NCI-H1048 (cell line): ENCODE data around the gene SMAD6.
"Not testable (repeated sequence)": the region's sequence is repeated elsewhere in the genome, so short reads cannot be mapped to it uniquely, and the experiment has no call there.

ENCODE experiments used
- DNase-seq: peaks from one replicate; lab custom pipeline; 2025; lab: John Stamatoyannopoulos, UW

SMAD6 gene

GRCh38 chr15:66825139-66825538 is 123.1 kb downstream of the SMAD6 start:
- no peak for DNase-seq

- no peak for DNase-seq
These were observed 123.7 kb downstream of the SMAD6 start for GRCh38 chr15:66825731-66826130.

- no peak for DNase-seq
These were observed 124.5 kb downstream of the SMAD6 start for GRCh38 chr15:66826507-66826906.

GRCh38 chr15:66827039-66827697 is 125.1 kb downstream of the SMAD6 start:
- DNase-seq, result no peak

GRCh38 chr15:66827698-66828055 is 125.6 kb downstream of the SMAD6 start:
- no peak for DNase-seq

- not testable (repeated sequence) for DNase-seq
These were observed 126.9 kb downstream of the SMAD6 start for GRCh38 chr15:66828817-66829541.

- no peak for DNase-seq
These were observed 127.6 kb downstream of the SMAD6 start for GRCh38 chr15:66829551-66830121.

GRCh38 chr15:66830358-66830757 is 128.3 kb downstream of the SMAD6 start:
- no peak for DNase-seq

GRCh38 chr15:66830823-66831222 is 128.8 kb downstream of the SMAD6 start:
- DNase-seq, result no peak

GRCh38 chr15:66831289-66831688 is 129.3 kb downstream of the SMAD6 start:
- DNase-seq, result no peak

GRCh38 chr15:66831801-66832390 is 129.9 kb downstream of the SMAD6 start:
- no peak for DNase-seq
